ENCODE results near the gene GRM8. TPM values are rescaled to one million over a fixed set of nuclear protein-coding genes. Genes with fewer than 3 reads are reported as not detected.

Gene GRM8
- total RNA-seq, 1 experiment from 2014 or later = 1.8 TPM

- H3K36me3 Mint-ChIP-seq (ENCODE audit: insufficient read depth in 1 of 3, low read depth in 3 of 3) = 0 out of 7 replicates have a peak, but pooled peaks cover 0 to 1% (median 0%) of the 10 kb centered on the region in 3 experiments
- Histone ChIP-seq H3K79me2 (ENCODE audit: insufficient read depth, low read length) (no peaks in the 10 kb centered on the region), H2AK5ac (ENCODE audit: insufficient read length, low read length) (no peak overlapping the region), H3K23me2 (ENCODE audit: insufficient read length, low read depth, low read length, poor library complexity, severe bottlenecking) (no peaks in the 10 kb centered on the region), H4K5ac (ENCODE audit: insufficient read length, low read depth, low read length) (no peak overlapping the region), H2BK20ac (ENCODE audit: low read depth, low read length, poor library complexity, severe bottlenecking) (no peak overlapping the region), H2BK5ac (ENCODE audit: insufficient read length, low read length) (no peak overlapping the region), H3T11ph (ENCODE audit: low read length) (no peak overlapping the region), H3K4me1 (ENCODE audit: insufficient read depth, low read length) (no peaks in the 10 kb centered on the region; the same call in 1 of the 2 replicates), H3K18ac (ENCODE audit: insufficient read length, low read depth, low read length) (no peak overlapping the region), H4K20me1 (ENCODE audit: control insufficient read depth, insufficient read depth, insufficient read length) (no peaks in the 10 kb centered on the region), H2AFZ (ENCODE audit: low read length) (no peak overlapping the region), H3K4ac (ENCODE audit: low read depth, low read length) (no peak overlapping the region), H3K23ac (ENCODE audit: insufficient read length, low read depth, low read length) (no peak overlapping the region), H4K8ac (replicated peaks; ENCODE audit: insufficient read length, low read depth, low read length) (no peak overlapping the region), H2BK120ac (ENCODE audit: low read depth, low read length, poor library complexity, severe bottlenecking) (no peak overlapping the region), H3K9me3 (ENCODE audit: control insufficient read depth, low read depth, low read length) (no peaks in the 10 kb centered on the region), H3K56ac (ENCODE audit: insufficient read length, low read depth, low read length) (no peak overlapping the region), H3K27me3 (ENCODE audit: insufficient read depth, low read length) (no peaks in the 10 kb centered on the region), H2BK15ac (ENCODE audit: low read depth, low read length) (no peak overlapping the region), H3K27ac (ENCODE audit: insufficient read length, low read depth, low read length) (no peak overlapping the region), H2BK12ac (ENCODE audit: insufficient read length, low read depth, low read length) (no peak overlapping the region), H3K9ac (ENCODE audit: extremely low read depth, insufficient read length, low read length) (no peak overlapping the region), H3K4me2 (ENCODE audit: insufficient read depth, insufficient read length, low read length) (no peak overlapping the region), H4K91ac (ENCODE audit: insufficient read length, low read depth, low read length) (no peak overlapping the region), H3K14ac (ENCODE audit: insufficient read depth, low read length) (no peak overlapping the region), H3K79me1 (ENCODE audit: insufficient read depth, low read depth, low read length, poor library complexity, severe bottlenecking) (no peaks in the 10 kb centered on the region)
- peaks cover 8 to 21% of the 10 kb centered on the region in 2 experiments for H3K4me1 Mint-ChIP-seq
- no peak overlapping the region for H3K4me3 Mint-ChIP-seq
- H3K9me3 Mint-ChIP-seq = no peaks in the 10 kb centered on the region
- DNase-seq = no peak
- no peaks in the 10 kb centered on the region for H3K27me3 Mint-ChIP-seq (ENCODE audit: low read depth)
- no peak overlapping the region for H3K27ac Mint-ChIP-seq
- no CpG with 5 or more reads among the region's 4 CpGs for WGBS (ENCODE audit: extremely low coverage, insufficient read length, low lambda C conversion rate)
- TF ChIP-seq, protein P1, sequence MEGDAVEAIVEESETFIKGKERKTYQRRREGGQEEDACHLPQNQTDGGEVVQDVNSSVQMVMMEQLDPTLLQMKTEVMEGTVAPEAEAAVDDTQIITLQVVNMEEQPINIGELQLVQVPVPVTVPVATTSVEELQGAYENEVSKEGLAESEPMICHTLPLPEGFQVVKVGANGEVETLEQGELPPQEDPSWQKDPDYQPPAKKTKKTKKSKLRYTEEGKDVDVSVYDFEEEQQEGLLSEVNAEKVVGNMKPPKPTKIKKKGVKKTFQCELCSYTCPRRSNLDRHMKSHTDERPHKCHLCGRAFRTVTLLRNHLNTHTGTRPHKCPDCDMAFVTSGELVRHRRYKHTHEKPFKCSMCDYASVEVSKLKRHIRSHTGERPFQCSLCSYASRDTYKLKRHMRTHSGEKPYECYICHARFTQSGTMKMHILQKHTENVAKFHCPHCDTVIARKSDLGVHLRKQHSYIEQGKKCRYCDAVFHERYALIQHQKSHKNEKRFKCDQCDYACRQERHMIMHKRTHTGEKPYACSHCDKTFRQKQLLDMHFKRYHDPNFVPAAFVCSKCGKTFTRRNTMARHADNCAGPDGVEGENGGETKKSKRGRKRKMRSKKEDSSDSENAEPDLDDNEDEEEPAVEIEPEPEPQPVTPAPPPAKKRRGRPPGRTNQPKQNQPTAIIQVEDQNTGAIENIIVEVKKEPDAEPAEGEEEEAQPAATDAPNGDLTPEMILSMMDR (conservative IDR thresholded peaks at IDR 0.05) = no peak
Measured at GRCh38 chr7:126662856-126663255, 589.9 kb downstream of the GRM8 start.

Data from H9 (cell line).